Thymus (tissue), 14 donors: ENCODE data around the gene GLT1D1. TPM values are rescaled to one million over a fixed set of nuclear protein-coding genes. Genes with fewer than 3 reads are reported as not detected.
"Not testable (repeated sequence)": the region's sequence is repeated elsewhere in the genome, so short reads cannot be mapped to it uniquely, and the experiment has no call there.

Experiments
- DNase-seq, 9 donors: peaks; one replicate each; pipeline ENCODE4 v3.0.0-alpha.2; 2013; ENCODE audit warnings: low spot score in 9 of 9, low read depth in 6 of 9, missing footprints in 1 of 9
- H3K27ac ChIP-seq, 2 donors: one replicate each; pipeline ENCODE4 v1.5.1; 2013; ENCODE audit warnings: control low read depth in 1 of 2, low read depth in 1 of 2, low read length in 1 of 2, mild to moderate bottlenecking in 1 of 2, moderate library complexity in 1 of 2
- H3K27me3 ChIP-seq, 2 donors: one replicate each; pipeline ENCODE4 v1.5.1; 2013; ENCODE audit warnings: low read length in 1 of 2; ENCODE audit not compliant: control insufficient read depth in 2 of 2, insufficient read depth in 1 of 2
- H3K36me3 ChIP-seq, 2 donors: one replicate each; pipeline ENCODE4 v1.5.1; 2013; ENCODE audit warnings: low read length in 1 of 2, mild to moderate bottlenecking in 1 of 2, moderate library complexity in 1 of 2; ENCODE audit not compliant: control insufficient read depth in 2 of 2, insufficient read depth in 2 of 2
- H3K4me1 ChIP-seq, 2 donors: one replicate each; pipeline ENCODE4 v1.5.1; 2013; ENCODE audit warnings: low read length in 2 of 2; ENCODE audit not compliant: control insufficient read depth in 2 of 2, insufficient read depth in 2 of 2
- H3K4me3 ChIP-seq, 2 donors: one replicate each; pipeline ENCODE4 v1.5.1; 2013; ENCODE audit warnings: low read length in 2 of 2, control low read depth in 1 of 2, mild to moderate bottlenecking in 1 of 2
- H3K9me3 ChIP-seq, 2 donors: one replicate each; pipeline ENCODE4 v1.5.1; 2013; ENCODE audit warnings: low read length in 1 of 2, mild to moderate bottlenecking in 1 of 2; ENCODE audit not compliant: control insufficient read depth in 2 of 2, insufficient read depth in 1 of 2
- WGBS: extraction: QIAGEN DNeasy Blood & Tissue Kit; methylation state at CpG from one replicate; pipeline ENCODE4 v1.1.7; 2013; 5-methylcytosine and 5-hydroxymethylcytosine counted together
- long read RNA-seq, 10 donors: transcript quantifications; one replicate each; lab custom pipeline, GENCODE V29; 2026
- polyA plus RNA-seq: library from polyadenylated mRNA; stranded (reverse); fragments of 200-250 nt; gene quantifications from one replicate; pipeline ENCODE4 v1.2.3, GENCODE V29; 2013
- total RNA-seq: library from RNA; stranded (reverse); fragments of 120-200 nt; gene quantifications from one replicate; pipeline ENCODE4 v1.2.4, GENCODE V29; 2013
- donor health status: healthy.

Gene GLT1D1
- total RNA-seq (0.33 TPM), polyA plus RNA-seq (1.1 TPM)
- long read RNA-seq, donor 1: 0 reads
- long read RNA-seq, donor 2: 0 reads
- long read RNA-seq, donor 3: 0 reads
- long read RNA-seq, donor 4: 0 reads
- long read RNA-seq, donor 5: 0 reads
- long read RNA-seq, donor 6: 0 reads
- long read RNA-seq, donor 7: 0 reads
- long read RNA-seq, donor 8: 0 reads
- long read RNA-seq, donor 9: 0 reads
- long read RNA-seq, donor 10: 0 reads

- Histone ChIP-seq H3K4me3 (peak within 1 kb of the TSS in 1 of 2 donors; percentile 39), H3K27me3 (peaks cover 38 to 39% of the 10 kb centered on the region in 2 donors), H3K4me1 (peaks cover 0 to 3% of the 10 kb centered on the region in 2 donors), H3K9me3 (no peaks in the 10 kb centered on the region), H3K36me3 (no peaks in the 10 kb centered on the region), H3K27ac (no peak within 1 kb of the TSS)
- DNase-seq: no peak
- 23% methylated on average over 56 of the region's 56 CpGs for whole genome bisulfite sequencing
Observed at GRCh38 chr12:128852885-128853599, at the start of gene GLT1D1. TSS of gene GLT1D1 (plus strand) at chr12:128853478. CDS start at chr12:128853582, 104 bp downstream.

GRCh38 chr12:128803788-128804187, 49.5 kb upstream of the GLT1D1 start:
- Histone ChIP-seq H3K4me3 (no peak overlapping the region), H3K4me1 (no peaks in the 10 kb centered on the region), H3K27me3 (no peaks in the 10 kb centered on the region), H3K9me3 (no peaks in the 10 kb centered on the region), H3K36me3 (peaks cover 40 to 42% of the 10 kb centered on the region in 2 donors), H3K27ac (no peak overlapping the region)
- WGBS: 98% methylated on average over 9 of the region's 9 CpGs
- no peak for DNase-seq

DNA sequence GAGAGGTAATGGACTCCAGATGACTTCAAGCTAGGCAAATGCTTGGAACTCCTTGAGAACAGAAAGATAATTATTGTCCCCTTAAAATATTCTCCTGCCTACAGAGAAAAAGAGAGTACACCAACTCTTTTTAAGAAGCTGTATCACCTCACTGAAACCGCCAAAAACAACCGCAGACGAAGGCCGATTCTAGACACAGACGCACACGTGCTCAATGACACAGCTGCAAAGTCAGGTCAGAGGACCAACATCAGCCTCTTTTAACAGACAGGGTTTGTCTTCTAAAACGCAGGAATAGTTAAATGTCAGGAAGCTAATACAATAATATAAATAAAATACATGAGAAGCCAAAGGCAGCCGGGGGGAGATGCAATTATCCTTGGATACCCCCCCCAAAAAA, 48.5 kb upstream of the GLT1D1 start:
- Histone ChIP-seq H3K27ac (no peak overlapping the region), H3K4me1 (no peaks in the 10 kb centered on the region), H3K36me3 (peaks cover 36 to 37% of the 10 kb centered on the region in 2 donors), H3K27me3 (no peaks in the 10 kb centered on the region), H3K9me3 (no peaks in the 10 kb centered on the region), H3K4me3 (no peak overlapping the region)
- no peak for DNase-seq
- WGBS: over 99% methylated on average over 8 of the region's 8 CpGs

DNA sequence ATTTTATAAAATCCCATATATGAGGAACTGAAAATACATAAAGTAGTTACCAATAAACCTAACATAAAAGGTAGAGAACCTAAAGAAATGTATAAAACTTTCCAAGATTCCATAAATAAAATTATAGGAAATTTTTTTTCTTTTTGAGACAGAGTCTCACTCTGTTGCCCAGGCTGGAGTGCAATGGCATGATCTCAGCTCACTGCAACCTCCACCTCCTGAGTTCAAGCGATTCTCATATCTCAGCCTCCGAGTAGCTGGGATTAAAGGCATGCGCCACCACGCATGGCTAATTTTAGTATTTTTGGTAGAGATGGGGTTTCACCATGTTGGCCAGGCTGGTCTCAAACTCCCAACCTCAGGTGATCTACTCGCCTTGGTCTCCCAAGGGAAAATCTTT, 47.9 kb upstream of the GLT1D1 start:
- H3K4me1 ChIP-seq, H3K4me3 ChIP-seq, H3K27ac ChIP-seq, H3K9me3 ChIP-seq, H3K27me3 ChIP-seq, DNase-seq: not testable (repeated sequence)
- 98% methylated on average over 5 of the region's 5 CpGs for WGBS
- peaks cover 32 to 33% of the 10 kb centered on the region in 2 donors for H3K36me3 ChIP-seq

GRCh38 chr12:128806573-128806972, 46.7 kb upstream of the GLT1D1 start:
- no peak for DNase-seq
- Histone ChIP-seq H3K36me3 (peaks cover 23 to 30% of the 10 kb centered on the region in 2 donors), H3K27me3 (no peaks in the 10 kb centered on the region), H3K4me3 (no peak overlapping the region), H3K27ac (no peak overlapping the region), H3K4me1 (no peaks in the 10 kb centered on the region), H3K9me3 (no peaks in the 10 kb centered on the region)
- 87% methylated on average over 9 of the region's 9 CpGs for WGBS

GRCh38 chr12:128807161-128807724, 46.0 kb upstream of the GLT1D1 start:
- Histone ChIP-seq H3K27me3 (no peaks in the 10 kb centered on the region), H3K4me1 (no peaks in the 10 kb centered on the region), H3K27ac (no peak overlapping the region), H3K9me3 (no peaks in the 10 kb centered on the region), H3K4me3 (no peak overlapping the region), H3K36me3 (peaks cover 23 to 28% of the 10 kb centered on the region in 2 donors)
- DNase-seq: no peak
- 96% methylated on average over 14 of the region's 14 CpGs for WGBS

GRCh38 chr12:128808651-128809050, 44.6 kb upstream of the GLT1D1 start:
- H3K36me3 ChIP-seq: peaks cover 29 to 30% of the 10 kb centered on the region in 2 donors
- no peak overlapping the region for H3K27ac ChIP-seq
- H3K27me3 ChIP-seq: no peaks in the 10 kb centered on the region
- H3K4me3 ChIP-seq: no peak overlapping the region
- no peaks in the 10 kb centered on the region for H3K4me1 ChIP-seq
- DNase-seq: no peak
- H3K9me3 ChIP-seq: no peaks in the 10 kb centered on the region
- 89% methylated on average over 12 of the region's 12 CpGs for WGBS

- Histone ChIP-seq H3K27ac (no peak overlapping the region), H3K36me3 (peaks cover 27 to 35% of the 10 kb centered on the region in 2 donors), H3K9me3 (no peaks in the 10 kb centered on the region), H3K4me3 (no peak overlapping the region), H3K27me3 (no peaks in the 10 kb centered on the region), H3K4me1 (no peaks in the 10 kb centered on the region)
- WGBS: 85% methylated on average over 14 of the region's 14 CpGs
- no peak for DNase-seq
Observed at GRCh38 chr12:128810182-128811127, 42.8 kb upstream of the GLT1D1 start.
